Stomach (tissue), 4 donors: Measurements from ENCODE around the gene RASA3.

Source experiments
- CTCF ChIP-seq, 7 experiments: fragments of 450-650 bp in 4 of 7; fragments of 200-600 bp in 3 of 7; sonication (generic) in 3 of 7; IDR thresholded peaks; one replicate each; pipeline ENCODE4 v1.5.1; 2016 to 2019; ENCODE audit warnings: antibody characterized with exemption in 7 of 7, control low read depth in 2 of 7, mild to moderate bottlenecking in 1 of 7
- EP300 ChIP-seq: sonication (generic); formaldehyde crosslinking; IDR thresholded peaks from one replicate; pipeline ENCODE4 v1.6.1; 2017; ENCODE audit warnings: antibody characterized with exemption
- POLR2AphosphoS5 ChIP-seq, 3 donors: sonication (generic); formaldehyde crosslinking; IDR thresholded peaks; one replicate each; pipeline ENCODE4 v1.6.1; 2016; ENCODE audit warnings: antibody characterized with exemption in 3 of 3

- TF ChIP-seq CTCF (IDR thresholded peaks at IDR 0.05) (no peak), EP300 (no peak), POLR2AphosphoS5 (IDR thresholded peaks at IDR 0.05) (no peak)
Observed at GRCh38 chr13:113929628-113930615, 202.5 kb downstream of the RASA3 start.
